Renal cortex interstitium (tissue), 11 donors: ENCODE data around the gene CMTM4. TPM values are rescaled to one million over a fixed set of nuclear protein-coding genes. Genes with fewer than 3 reads are reported as not detected.
"Not testable (repeated sequence)": the region's sequence is repeated elsewhere in the genome, so short reads cannot be mapped to it uniquely, and the experiment has no call there.

Experiments used
- DNase-seq, 11 donors: peaks; one replicate each; pipeline ENCODE4 v3.0.0-alpha.2; 2013; ENCODE audit warnings: low read depth in 9 of 11, low spot score in 4 of 11; ENCODE audit errors: extremely low read depth in 1 of 11
- polyA plus RNA-seq, 3 donors: library from polyadenylated mRNA; unstranded; fragments of 120-200 nt; gene quantifications; one replicate each; pipeline ENCODE4 v1.2.1, GENCODE V29; 2013; ENCODE audit not compliant: insufficient read length in 3 of 3

The CMTM4 gene
- polyA plus RNA-seq, 3 donors = 65.0 to 70.8 (median 67.1) TPM

DNA sequence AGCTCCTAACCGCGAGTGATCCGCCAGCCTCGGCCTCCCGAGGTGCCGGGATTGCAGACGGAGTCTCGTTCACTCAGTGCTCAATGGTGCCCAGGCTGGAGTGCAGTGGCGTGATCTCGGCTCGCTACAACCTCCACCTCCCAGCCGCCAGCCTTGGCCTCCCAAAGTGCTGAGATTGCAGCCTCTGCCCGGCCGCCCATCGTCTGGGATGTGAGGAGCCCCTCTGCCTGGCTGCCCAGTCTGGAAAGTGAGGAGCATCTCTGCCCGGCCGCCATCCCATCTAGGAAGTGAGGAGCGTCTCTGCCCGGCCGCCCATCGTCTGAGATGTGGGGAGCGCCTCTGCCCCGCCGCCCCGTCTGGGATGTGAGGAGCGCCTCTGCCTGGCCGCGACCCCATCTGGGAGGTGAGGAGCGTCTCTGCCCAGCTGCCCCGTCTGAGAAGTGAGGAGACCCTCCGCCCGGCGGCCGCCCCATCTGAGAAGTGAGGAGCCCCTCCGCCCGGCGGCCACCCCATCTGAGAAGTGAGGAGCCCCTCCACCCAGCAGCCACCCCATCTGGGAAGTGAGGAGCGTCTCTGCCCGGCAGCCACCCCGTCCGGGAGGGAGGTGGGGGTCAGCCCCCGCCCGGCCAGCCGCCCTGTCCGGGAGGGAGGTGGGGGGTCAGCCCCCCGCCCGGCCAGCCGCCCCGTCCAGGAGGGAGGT is 65.8 kb downstream of the CMTM4 start:
- DNase-seq = not testable (repeated sequence)

DNA sequence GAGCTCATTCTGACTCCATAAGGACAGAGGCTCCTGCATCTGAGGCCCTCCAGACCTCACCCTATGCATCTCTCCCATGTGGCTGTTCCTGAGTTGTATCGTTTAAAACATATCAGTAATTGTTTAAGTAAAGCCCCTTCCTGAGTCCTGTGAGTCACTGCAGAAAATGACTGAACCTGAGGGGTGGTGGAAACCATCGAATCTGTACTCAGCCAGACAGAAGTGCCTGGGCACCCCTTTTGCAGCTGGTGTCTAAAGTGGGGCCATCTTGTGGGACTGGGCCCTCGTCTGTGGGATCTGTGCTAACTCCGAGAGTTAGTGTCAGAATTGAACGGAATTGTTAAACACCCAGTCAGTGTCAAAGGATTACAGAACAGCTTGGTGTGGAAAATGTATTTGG is 66.7 kb downstream of the CMTM4 start:
- DNase-seq = no peak

DNA sequence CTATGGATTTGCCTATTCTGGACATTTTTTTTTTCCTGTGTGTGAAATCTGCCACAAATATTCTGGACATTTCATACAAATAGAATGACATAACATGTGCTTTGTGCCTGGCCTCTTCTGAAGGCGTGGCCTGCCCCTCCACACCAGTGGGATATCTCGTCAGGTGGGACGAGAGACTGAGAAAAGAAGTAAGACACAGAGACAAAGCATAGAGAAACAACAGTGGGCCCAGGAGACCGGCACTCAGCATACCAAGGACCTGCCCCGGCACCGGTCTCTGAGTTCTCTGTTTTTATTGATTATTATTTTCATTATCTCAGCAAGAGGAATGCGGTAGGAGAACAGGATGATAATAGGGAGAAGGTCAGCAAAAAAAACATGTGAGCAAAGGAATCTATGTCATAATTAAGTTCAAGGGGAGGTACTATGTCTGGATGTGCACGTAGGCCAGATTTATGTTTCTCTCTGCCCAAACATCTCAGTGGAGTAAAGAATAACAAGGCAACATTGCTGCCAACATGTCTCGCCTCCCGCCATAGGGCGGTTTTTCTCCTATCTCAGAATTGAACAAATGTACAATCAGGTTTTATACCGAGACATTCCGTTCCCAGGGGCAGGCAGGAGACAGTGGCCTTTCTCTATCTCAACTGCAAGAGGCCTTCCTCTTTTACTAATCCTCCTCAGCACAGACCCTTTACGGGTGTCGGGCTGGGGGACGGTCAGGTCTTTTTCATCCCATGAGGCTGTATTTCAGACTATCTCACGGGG is 68.7 kb downstream of the CMTM4 start:
- not testable (repeated sequence) for DNase-seq

DNA sequence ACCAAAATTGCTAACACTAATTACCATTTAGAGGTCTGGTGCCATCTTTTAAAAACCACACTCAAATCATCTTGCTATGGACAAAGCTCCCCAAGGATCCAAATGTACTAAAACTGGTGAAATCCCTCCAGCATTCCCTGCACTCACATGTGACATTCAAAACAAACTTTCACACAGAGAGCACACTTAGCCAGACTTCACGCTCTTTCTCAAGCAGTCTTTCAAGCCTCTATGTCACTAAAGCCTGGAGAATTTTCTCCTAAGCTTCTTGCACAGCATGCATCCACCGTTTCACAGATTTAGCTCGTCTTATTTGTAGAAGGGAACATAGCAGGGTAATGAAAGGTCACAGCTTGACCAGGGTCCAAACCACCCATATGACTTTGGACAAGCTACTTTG is 72.8 kb downstream of the CMTM4 start:
- no peak for DNase-seq

DNA sequence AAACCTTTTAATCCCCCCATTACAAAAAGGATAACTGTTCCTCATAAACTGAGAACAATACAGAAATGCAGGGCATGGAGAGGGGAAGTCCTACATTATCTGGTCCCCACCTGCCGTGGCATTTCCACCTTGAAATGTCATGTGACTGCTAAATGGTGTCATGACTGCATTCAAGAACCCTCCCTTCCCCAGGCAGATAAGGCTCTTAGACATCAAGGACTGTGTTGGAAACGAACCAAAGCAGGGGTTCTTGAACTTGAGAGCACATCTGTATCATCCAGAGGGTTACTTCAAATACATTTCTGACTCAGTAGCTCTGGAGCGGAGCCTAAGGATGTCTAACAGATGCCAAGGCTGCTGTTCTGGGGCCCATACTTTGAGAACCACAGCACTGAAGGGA is 73.7 kb downstream of the CMTM4 start:
- DNase-seq = no peak

DNA sequence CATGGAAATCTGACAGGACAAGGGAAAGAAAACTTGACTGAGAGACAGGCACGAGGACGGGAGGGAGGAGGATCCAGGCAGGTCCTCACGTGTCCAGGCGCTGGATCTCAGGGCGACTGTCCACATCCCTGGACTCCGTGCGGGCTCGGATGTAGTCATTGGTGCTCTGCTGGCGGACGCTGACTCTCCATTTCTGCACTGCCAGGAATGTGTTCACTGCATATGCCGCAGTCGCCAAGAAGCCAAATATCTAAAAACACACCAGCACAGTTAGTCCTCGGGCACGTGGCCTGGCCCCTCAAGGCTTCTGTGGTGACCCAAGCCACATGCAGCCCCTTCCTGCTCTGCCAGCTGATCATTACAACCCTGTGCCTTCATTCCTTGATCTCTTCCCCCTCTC is 74.6 kb downstream of the CMTM4 start:
- DNase-seq = no peak

DNA sequence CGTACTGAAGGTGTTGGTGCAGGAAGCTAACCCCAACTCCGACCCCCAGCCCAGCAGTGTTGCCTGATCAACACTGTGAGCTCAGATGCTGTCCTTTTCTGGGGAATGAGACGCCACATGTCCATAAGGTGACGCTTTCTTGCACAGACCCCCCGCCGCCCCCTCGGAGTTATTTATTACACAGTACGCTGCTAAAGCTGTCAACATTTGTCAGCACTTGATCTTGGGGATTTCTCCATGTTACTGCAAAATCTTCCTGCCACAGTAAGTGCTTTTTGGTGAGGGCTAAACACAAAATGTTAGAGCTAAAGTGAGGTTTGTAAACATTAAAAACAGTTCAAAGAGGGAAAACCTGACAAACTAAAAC is 76.1 kb downstream of the CMTM4 start:
- no peak for DNase-seq

DNA sequence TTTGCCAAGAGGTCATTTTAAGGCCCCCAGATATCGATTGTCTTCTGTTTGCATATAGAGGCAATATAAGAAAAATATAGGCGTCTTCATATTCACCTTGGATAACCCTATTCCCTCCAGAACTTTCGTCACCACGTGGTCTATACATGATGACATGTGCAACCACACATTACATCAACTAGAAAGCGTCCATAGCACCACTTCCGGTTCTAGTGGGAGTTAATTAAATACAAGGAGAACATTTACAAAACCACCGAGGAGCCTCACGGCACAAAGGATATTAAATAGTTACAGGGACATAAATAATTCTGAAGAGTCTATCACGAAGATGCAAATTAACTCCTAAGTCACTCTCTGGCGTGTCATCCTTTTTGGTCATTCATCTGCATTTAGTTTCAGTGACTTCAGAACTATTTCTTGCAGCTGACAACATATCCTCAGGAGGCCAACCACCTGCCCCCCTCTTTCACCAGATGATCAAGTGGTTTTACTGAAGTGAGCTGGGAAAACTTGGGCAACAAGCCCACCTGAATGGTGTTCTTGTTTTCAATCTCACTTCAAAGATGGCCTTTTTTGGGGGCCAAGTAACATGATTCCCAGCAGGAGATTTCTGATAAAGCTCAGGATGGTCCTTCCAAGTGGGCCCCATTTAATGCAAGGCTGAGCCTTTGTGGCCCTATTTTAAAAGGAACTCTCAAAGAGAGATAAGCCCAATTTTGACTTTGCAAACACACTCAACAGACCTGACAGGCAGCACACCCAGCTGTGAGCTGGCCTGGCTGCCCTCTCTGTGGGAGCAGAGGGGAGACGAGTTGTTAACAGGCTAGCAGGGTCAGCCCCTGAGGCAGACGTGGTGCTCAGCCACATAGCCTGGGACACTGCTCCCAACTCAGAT is 76.8 kb downstream of the CMTM4 start:
- peak in 1 of 11 donors; percentile 30 for DNase-seq

DNA sequence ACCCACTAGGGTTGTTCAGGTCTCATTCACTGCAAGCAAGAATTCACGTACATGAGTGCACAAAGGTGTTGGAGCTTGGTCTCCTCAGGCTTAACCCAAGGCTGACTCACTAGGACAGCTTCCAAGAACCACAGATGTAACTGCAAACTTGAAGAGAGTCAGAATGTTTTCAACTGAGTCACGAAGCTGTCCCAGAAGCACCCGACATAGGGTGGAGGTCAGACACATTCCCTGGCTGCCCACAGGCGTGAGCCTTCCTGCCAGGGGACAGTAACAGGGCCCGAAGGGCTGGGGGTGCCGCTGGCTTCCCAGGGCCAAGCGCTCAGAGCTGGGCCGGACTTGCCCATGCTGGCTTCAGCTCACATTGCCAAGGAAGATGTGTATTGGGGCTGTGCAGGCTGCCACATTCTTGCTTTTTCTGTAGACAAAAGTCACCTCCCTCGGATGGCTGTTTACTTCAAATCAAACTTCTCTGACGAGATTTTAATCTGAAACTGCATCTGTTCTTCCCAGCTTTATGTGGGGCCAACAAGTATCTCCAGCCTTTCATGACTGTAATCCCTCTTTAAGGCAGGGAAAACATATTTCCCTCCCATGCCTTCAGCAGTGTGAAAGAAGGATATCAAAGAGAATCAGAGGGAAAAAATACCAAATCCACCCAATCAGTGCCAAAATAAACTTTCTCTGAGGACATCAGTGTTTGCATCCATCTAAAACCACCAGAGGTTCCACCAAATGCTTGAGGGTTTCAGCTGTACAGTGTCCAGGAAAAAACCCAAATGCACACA is 77.8 kb downstream of the CMTM4 start:
- no peak for DNase-seq

DNA sequence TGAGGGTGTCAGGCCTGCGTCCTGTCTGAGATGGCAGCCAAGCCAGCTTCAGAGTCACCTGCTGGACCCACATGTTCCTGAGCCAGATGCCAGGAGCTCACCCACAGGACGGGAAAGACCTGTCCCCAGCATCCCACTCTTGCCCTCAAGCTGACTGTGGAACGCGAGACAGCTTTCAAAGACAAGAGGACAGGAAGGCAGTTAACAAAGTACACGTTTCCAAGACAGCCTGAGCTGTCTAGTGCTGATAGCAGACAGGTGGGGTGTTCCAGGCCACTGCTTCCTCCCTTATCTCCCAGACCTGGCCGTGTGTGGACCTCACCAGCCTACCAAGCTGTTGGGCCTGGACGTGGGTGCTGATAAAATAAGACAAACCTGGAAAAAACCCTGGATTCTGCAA is 78.8 kb downstream of the CMTM4 start:
- no peak for DNase-seq

DNA sequence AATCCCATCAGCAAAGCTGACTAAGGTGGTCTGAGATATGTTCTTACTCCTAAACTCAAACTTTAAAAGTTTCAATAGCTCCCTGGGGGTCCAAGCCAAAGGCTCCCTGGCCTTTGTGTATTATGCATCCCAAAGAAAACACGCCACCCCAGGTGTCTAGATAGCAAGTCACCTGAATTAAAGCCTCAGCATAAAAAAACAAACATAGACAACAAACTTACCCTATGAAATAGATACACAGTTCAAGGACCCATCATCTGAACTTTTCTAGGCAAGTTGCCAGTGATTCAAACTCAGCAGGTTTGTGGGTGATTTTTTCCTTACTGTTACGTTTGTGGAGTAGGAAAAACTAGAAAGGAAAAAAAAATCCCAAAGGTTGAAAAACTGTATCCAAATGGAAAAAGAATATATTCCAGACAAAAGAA is 79.5 kb downstream of the CMTM4 start:
- DNase-seq = no peak

DNA sequence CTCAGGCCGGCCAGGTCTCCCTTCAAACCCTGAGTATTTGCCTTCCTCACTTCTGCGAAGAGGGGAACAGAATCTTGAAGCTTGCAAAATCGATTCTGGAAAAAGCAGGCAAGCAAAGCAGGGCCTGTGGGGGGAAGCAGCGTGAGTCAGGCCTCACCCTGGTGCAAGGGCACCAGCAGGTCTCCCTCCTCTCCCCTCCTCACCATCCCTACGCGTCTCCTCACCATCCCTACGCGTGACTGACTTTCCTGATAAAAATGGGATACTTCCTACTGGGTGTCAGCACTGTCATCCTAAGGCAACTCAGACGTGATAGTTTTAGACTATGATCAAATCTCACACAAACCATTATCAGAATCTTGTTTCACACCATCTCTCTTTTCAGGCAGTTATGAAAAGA is 80.0 kb downstream of the CMTM4 start:
- DNase-seq = no peak

DNA sequence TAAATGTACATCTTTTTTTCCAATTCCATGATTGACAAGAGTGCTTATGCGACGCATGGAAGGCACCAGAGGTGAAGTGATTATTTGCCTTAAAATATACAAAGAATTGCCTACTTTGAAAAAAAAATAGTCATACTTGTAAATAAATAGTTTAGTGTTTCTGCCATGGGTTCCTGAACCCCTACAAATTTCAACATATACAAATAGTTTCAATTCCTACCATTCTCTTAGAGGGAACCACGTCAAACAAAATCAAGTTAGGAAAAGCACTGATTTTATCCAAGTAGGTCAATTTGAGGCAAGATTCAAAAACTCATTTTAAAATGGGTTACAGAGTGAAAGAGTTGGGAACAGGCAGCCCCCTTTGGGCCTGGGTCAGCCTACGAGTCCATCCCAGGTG is 80.4 kb downstream of the CMTM4 start:
- no peak for DNase-seq

DNA sequence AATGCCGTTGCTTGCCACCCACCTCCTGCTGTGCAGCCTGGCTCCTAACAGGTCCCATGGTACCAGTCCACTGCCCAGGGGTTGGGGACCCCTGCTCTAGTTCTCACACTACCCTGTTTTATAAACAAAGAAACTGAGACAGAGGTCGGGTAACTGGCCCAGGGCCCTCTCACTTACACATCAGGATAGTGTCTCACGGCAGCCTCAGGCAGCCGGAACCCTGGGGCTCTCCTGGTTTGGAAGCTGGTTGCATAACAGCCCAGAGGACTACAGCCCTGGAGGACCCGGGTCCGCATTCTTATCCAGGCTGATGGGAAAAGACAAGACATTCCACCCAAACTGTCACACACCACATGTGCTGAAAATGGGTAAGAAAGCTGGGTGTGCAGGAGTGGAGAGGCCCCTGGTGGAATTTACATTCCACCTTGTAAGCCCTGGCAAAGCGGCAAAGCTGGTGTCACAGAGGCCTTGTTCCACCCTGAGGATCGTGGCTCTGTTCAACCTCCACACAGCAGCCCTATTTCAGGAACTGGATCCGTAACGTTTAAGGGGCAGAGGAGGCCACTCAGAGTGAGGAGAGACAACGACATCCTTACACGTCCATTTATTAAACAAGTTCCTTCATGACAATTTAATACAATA is 82.3 kb downstream of the CMTM4 start:
- DNase-seq = no peak

DNA sequence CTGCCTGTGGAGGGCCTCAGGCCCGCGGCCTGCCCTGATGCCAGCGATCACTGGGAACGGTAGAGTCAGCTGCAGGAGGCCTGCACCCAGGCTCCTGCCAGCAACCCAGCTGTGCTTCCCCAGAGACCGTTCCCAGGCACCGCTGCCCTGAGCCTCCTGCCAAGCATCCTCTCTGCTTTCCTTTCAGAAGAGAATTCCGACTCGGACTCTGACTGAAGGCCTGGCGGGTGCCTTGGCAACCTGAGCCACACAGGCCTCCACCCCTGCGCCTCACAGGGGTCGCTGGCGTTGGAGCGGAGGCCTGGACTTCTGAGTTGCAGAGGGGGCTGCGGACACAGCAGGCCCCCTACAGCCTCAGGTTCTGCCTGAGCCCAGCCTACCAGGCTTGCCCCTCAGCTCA is 84.1 kb downstream of the CMTM4 start:
- DNase-seq = no peak

DNA sequence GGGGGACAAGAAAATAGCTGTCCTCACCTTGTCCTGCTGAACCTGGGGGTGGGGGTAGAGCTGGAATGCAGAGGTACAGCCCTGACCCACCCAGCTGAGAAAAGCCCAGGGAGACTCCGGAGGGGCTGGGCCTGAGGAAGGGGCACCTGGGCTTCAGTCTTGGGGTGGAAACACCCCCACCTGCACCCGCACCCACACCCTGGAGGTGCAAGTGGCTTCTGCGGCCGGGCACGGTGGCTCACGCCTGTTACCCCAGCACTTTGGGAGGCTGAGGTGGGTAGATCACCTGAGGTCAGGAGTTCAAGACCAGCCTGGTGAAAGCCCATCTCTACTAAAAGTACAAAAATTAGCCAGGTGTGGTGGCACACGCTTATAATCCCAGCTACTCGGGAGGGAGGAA is 84.6 kb downstream of the CMTM4 start:
- DNase-seq = not testable (repeated sequence)

DNA sequence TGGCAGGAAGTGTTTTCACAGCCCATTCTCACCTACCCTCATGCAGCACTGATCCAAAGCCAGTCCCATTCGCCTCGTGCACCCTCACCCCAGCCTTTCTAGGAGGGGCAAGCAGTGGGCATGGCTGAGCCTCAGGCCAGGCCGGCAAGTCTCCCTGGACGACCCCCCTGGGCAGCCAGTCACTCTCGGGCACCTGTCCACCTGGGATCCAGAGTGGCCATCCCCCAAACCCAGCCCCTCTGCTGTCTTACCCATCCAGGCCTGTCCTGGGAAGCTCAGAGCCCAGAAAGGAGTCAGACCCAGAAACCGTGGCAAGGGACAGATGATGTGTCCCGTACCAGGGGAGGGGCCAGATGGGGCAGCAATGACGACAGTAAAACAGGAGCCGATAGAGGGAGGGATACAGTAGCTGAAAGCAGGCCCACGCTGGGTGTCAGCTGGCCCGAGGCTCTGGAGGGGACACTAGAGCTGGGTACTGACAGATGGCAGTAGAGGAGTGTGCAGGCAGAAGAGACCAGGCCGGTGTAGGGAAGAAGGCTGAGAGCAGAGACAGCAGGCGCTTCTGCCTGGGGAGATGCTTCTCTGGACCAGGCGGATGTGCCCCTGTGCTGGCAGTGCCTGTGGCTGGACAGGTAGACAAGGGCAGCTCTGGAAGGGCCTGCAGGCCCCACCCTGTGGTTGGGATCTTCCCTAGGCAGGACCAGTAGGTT is 86.3 kb downstream of the CMTM4 start:
- DNase-seq = no peak

DNA sequence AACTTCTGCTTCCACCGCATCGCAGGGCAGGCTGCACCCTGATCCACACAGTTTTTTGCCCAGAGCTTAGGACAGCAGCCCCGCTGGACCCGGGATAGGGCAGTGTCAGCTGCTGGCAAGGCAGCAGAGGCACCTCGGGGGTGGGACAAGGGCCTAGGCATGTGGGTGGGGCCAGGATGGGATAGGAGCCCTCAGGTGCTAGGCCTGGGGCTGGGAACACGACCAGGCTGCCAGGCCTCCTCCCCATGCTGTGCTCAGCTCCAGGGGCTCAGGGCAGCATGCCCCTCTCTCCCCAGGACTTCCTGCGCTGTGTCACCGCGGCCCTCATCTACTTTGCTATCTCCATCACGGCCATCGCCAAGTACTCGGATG is 87.4 kb downstream of the CMTM4 start:
- DNase-seq = no peak
